ENCODE results near the gene LIN28A. TPM values are rescaled to one million over a fixed set of nuclear protein-coding genes. Genes with fewer than 3 reads are reported as not detected.

Gene LIN28A
- total RNA-seq, 1 donor from 2014 or later = 80.2 TPM

GRCh38 chr1:26459148-26459547 lies 48.5 kb downstream of the LIN28A start:
- peaks cover 20% of the 10 kb centered on the region for H3K36me3 Mint-ChIP-seq (ENCODE audit: insufficient read depth)
- no peak for DNase-seq (ENCODE audit: low spot score, unreplicated experiment)

DNA sequence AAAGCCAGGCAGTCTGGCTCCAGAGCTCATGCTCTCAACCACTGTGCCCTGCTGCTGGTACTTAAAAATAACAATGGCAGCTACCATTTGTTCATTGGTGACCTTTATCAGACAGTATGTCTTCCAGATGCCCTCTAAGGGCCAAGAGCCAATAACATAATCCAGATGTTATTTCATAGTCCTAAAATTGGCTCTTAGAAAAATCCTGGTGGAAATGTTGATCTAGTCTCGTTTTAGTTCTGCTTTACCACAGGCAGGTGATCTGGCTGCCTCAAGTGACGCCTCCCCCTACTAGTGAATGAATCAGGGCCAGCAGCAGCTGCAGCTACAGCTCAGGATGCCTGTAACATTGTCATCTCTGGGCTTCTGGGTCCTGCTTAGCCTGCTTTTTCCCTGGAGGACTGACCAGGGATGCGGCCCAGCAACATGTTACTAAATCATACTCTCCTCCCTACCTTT lies 49.0 kb downstream of the LIN28A start:
- H3K36me3 Mint-ChIP-seq (ENCODE audit: insufficient read depth) = peaks cover 19% of the 10 kb centered on the region
- no peak for TF ChIP-seq CTCF (IDR thresholded peaks at IDR 0.05; ENCODE audit: unreplicated experiment)
- no peaks in the 10 kb centered on the region for H3K9me3 Mint-ChIP-seq (ENCODE audit: low read depth)
- no peak overlapping the region for H3K27ac Mint-ChIP-seq
- H3K4me1 Mint-ChIP-seq (ENCODE audit: low read depth) = no peaks in the 10 kb centered on the region
- H3K4me3 Mint-ChIP-seq (ENCODE audit: low read depth) = no peak overlapping the region
- no peaks in the 10 kb centered on the region for H3K27me3 Mint-ChIP-seq
- no peak for DNase-seq (ENCODE audit: low spot score, unreplicated experiment)

More at GRCh38 chr1:26459148-26459547, 48.5 kb downstream of the LIN28A start:
- no peaks in the 10 kb centered on the region for H3K27me3 Mint-ChIP-seq
- H3K4me3 Mint-ChIP-seq (ENCODE audit: low read depth) = no peak overlapping the region
- H3K27ac Mint-ChIP-seq = no peak overlapping the region
- H3K4me1 Mint-ChIP-seq (ENCODE audit: low read depth) = no peaks in the 10 kb centered on the region
- TF ChIP-seq CTCF (IDR thresholded peaks at IDR 0.05; ENCODE audit: unreplicated experiment) = no peak
- H3K9me3 Mint-ChIP-seq (ENCODE audit: low read depth) = no peaks in the 10 kb centered on the region

DNA sequence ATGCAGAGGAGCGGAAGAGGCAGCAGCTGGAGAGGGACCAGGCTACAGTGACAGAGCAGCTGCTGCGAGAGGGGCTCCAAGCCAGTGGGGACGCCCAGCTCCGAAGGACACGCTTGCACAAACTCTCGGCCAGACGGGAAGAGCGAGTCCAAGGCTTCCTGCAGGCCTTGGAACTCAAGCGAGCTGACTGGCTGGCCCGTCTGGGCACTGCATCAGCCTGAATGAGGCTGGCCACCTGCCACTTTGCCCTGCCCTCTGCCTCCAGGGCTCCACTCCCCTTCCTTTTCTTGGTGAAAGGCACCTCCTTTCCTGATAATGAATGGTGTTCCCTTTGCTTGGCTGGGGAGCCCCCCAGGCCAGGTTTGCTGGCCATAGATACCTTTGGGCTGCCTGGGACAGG lies 58.3 kb downstream of the LIN28A start:
- Mint-ChIP-seq H3K36me3 (ENCODE audit: insufficient read depth) (peaks cover 15% of the 10 kb centered on the region), H3K4me3 (ENCODE audit: low read depth) (no peak overlapping the region), H3K4me1 (ENCODE audit: low read depth) (peaks cover 16% of the 10 kb centered on the region), H3K9me3 (ENCODE audit: low read depth) (no peaks in the 10 kb centered on the region), H3K27me3 (no peaks in the 10 kb centered on the region), H3K27ac (no peak overlapping the region)
- DNase-seq (ENCODE audit: low spot score, unreplicated experiment) = no peak
- TF ChIP-seq CTCF (IDR thresholded peaks at IDR 0.05; ENCODE audit: unreplicated experiment) = no peak

DNA sequence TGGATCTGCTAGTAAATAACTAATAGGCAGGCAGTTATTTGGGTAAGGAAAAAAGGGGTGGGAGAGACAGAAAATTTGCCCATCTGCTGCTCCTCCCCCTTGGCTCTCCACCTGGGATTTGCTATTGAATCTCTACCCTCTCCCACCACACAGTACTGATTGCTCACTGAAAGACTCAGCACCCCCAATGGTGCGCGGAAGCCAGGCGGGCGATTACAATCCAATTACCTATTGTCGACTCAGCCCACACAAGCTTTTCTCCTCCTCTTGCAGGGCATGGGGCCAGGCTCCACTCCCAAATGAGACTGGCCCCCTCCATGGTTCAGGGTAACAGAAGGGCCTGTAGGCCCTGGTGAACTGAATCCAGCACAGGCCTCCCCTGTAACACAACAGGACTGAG lies 58.9 kb downstream of the LIN28A start:
- H3K4me1 Mint-ChIP-seq (ENCODE audit: low read depth) = peaks cover 22% of the 10 kb centered on the region
- no peaks in the 10 kb centered on the region for H3K9me3 Mint-ChIP-seq (ENCODE audit: low read depth)
- DNase-seq (ENCODE audit: low spot score, unreplicated experiment) = no peak
- TF ChIP-seq CTCF (IDR thresholded peaks at IDR 0.05; ENCODE audit: unreplicated experiment) = no peak
- H3K27ac Mint-ChIP-seq = no peak overlapping the region
- H3K36me3 Mint-ChIP-seq (ENCODE audit: insufficient read depth) = peaks cover 18% of the 10 kb centered on the region
- H3K27me3 Mint-ChIP-seq = no peaks in the 10 kb centered on the region
- H3K4me3 Mint-ChIP-seq (ENCODE audit: low read depth) = no peak overlapping the region

GRCh38 chr1:26470878-26471497 lies 60.4 kb downstream of the LIN28A start:
- Mint-ChIP-seq H3K4me3 (ENCODE audit: low read depth) (peak overlapping the region; percentile 91), H3K9me3 (ENCODE audit: low read depth) (no peaks in the 10 kb centered on the region), H3K4me1 (ENCODE audit: low read depth) (peaks cover 26% of the 10 kb centered on the region), H3K27me3 (no peaks in the 10 kb centered on the region), H3K36me3 (ENCODE audit: insufficient read depth) (peaks cover 23% of the 10 kb centered on the region), H3K27ac (no peak overlapping the region)
- no peak for DNase-seq (ENCODE audit: low spot score, unreplicated experiment)
- no peak for TF ChIP-seq CTCF (IDR thresholded peaks at IDR 0.05; ENCODE audit: unreplicated experiment)
